ENCODE results near the gene VAX1. TPM values are rescaled to one million over a fixed set of nuclear protein-coding genes. Genes with fewer than 3 reads are reported as not detected.

Gene VAX1
- total and polyA plus RNA-seq, 9 of the 15 experiments (the other 6 are each of a cell fraction or from before 2014, with no cell fraction given), result not detected

DNA sequence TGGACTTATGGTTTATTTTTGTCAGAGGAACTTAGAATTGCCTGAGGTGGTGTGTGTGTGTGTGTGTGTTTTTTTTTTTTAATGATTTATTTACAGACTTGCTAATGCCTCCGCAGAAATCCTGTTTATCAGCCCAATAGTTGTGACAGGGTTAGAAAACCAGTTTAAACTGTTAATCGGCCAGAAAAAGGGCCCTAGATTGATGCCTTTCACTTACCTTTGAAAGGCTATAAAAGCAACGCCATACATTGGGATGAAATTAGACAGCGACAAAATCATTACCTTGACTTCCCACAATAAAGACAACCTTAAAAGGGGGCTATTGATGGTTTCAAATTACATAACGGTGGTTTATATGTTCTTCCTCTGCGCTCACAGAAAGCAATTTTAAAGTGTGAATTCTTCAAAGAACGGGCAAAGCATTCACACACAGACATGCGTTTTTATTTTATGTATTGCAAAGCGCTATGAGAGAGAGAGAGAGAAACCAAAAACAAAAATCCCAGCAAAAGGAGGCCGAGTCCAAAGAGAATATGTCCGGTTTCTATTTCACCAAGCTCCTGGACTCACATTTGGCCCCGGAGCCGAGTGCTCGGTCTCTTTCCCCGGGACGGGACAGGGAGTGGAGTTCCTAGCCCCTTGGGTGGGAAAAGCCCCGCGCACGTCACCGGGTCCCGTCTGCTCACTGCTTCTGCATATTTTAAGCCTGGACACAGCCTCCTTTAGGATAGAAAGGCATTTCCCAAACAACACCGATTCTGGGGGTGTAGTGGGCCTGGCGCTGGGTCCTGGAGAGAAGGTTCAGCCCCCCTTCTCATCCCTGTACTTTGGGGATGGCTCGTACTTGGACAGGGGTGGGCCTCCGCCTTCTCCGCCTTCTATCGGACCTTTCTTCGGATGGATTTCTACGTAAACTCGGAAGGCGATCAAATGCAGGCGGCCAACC lies 26.8 kb upstream of the VAX1 start (continued):
- TF ChIP-seq, protein P1, sequence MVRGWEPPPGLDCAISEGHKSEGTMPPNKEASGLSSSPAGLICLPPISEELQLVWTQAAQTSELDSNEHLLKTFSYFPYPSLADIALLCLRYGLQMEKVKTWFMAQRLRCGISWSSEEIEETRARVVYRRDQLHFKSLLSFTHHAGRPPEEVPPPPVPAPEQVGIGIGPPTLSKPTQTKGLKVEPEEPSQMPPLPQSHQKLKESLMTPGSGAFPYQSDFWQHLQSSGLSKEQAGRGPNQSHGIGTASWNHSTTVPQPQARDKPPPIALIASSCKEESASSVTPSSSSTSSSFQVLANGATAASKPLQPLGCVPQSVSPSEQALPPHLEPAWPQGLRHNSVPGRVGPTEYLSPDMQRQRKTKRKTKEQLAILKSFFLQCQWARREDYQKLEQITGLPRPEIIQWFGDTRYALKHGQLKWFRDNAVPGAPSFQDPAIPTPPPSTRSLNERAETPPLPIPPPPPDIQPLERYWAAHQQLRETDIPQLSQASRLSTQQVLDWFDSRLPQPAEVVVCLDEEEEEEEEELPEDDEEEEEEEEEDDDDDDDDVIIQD (CRISPR knock-in tag; IDR thresholded peaks at IDR 0.05), result no peak
- TF ChIP-seq, protein P2, sequence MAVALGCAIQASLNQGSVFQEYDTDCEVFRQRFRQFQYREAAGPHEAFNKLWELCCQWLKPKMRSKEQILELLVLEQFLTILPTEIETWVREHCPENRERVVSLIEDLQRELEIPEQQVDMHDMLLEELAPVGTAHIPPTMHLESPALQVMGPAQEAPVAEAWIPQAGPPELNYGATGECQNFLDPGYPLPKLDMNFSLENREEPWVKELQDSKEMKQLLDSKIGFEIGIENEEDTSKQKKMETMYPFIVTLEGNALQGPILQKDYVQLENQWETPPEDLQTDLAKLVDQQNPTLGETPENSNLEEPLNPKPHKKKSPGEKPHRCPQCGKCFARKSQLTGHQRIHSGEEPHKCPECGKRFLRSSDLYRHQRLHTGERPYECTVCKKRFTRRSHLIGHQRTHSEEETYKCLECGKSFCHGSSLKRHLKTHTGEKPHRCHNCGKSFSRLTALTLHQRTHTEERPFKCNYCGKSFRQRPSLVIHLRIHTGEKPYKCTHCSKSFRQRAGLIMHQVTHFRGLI (CRISPR knock-in tag; IDR thresholded peaks at IDR 0.05), result no peak
- TF ChIP-seq, protein P3, sequence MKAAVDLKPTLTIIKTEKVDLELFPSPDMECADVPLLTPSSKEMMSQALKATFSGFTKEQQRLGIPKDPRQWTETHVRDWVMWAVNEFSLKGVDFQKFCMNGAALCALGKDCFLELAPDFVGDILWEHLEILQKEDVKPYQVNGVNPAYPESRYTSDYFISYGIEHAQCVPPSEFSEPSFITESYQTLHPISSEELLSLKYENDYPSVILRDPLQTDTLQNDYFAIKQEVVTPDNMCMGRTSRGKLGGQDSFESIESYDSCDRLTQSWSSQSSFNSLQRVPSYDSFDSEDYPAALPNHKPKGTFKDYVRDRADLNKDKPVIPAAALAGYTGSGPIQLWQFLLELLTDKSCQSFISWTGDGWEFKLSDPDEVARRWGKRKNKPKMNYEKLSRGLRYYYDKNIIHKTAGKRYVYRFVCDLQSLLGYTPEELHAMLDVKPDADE (conservative IDR thresholded peaks at IDR 0.05; ENCODE audit: control insufficient read depth, low read depth, low read length), result no peak

All from K562 (cell line).